IPS DF 6.9 (cell line): ENCODE data around the gene SLC16A11.

Experiments used
- DNase-seq: peaks from one replicate; pipeline ENCODE4 v3.0.0-alpha.2; 2013; ENCODE audit warnings: low read depth, low spot score
- H3K27ac ChIP-seq: one replicate; pipeline ENCODE4 v1.5.1; 2013; ENCODE audit warnings: low read length, control low read depth
- H3K27me3 ChIP-seq: 2 replicates; pipeline ENCODE4 v1.6.1; 2013; ENCODE audit warnings: mild to moderate bottlenecking, low read length; ENCODE audit not compliant: control insufficient read depth, insufficient read depth
- H3K36me3 ChIP-seq: 2 replicates; pipeline ENCODE4 v1.6.1; 2013; ENCODE audit warnings: low read length; ENCODE audit not compliant: control insufficient read depth, insufficient read depth
- H3K4me1 ChIP-seq: 2 replicates; pipeline ENCODE4 v1.6.1; 2013; ENCODE audit warnings: low read length; ENCODE audit not compliant: control insufficient read depth, insufficient read depth
- H3K4me3 ChIP-seq: 2 replicates; pipeline ENCODE4 v1.5.1; 2013; ENCODE audit warnings: mild to moderate bottlenecking, low read length
- H3K9me3 ChIP-seq: 2 replicates; pipeline ENCODE4 v1.6.1; 2013; ENCODE audit warnings: low read length, inconsistent platforms; ENCODE audit not compliant: control insufficient read depth, insufficient read depth
- WGBS: extraction: QIAGEN DNeasy Blood & Tissue Kit; methylation state at CpG from one replicate; pipeline ENCODE4 v1.1.7; 2013; ENCODE audit warnings: mixed read lengths, missing lambda C conversion rate; ENCODE audit not compliant: insufficient read length, insufficient coverage; 5-methylcytosine and 5-hydroxymethylcytosine counted together

Gene SLC16A11

GRCh38 chr17:7041607-7042500 is 2.0 kb downstream of the SLC16A11 start:
- no peaks in the 10 kb centered on the region for H3K9me3 ChIP-seq
- DNase-seq = no peak
- H3K27me3 ChIP-seq = peaks cover 11% of the 10 kb centered on the region; the same call in 1 of the 2 replicates
- peaks cover 7% of the 10 kb centered on the region for H3K4me1 ChIP-seq
- H3K27ac ChIP-seq = no peak overlapping the region
- H3K4me3 ChIP-seq = peak overlapping the region; percentile 38; the same call in 1 of the 2 replicates
- no CpG with 5 or more reads among the region's 43 CpGs for WGBS
- no peaks in the 10 kb centered on the region for H3K36me3 ChIP-seq

GRCh38 chr17:7039832-7040231 is 4.1 kb downstream of the SLC16A11 start:
- WGBS = no CpG with 5 or more reads among the region's 5 CpGs
- no peak overlapping the region for H3K27ac ChIP-seq

GRCh38 chr17:7038025-7038862 is 5.6 kb downstream of the SLC16A11 start:
- Histone ChIP-seq H3K9me3 (no peaks in the 10 kb centered on the region), H3K27ac (no peak overlapping the region), H3K27me3 (peaks cover 5% of the 10 kb centered on the region; the same call in 1 of the 2 replicates), H3K4me1 (peaks cover 7% of the 10 kb centered on the region), H3K36me3 (no peaks in the 10 kb centered on the region), H3K4me3 (no peak overlapping the region)
- DNase-seq = no peak
- no CpG with 5 or more reads among the region's 19 CpGs for WGBS

More at GRCh38 chr17:7039832-7040231, 4.1 kb downstream of the SLC16A11 start:
- DNase-seq = no peak
- Histone ChIP-seq H3K4me1 (peaks cover 7% of the 10 kb centered on the region), H3K27me3 (peaks cover 11% of the 10 kb centered on the region; the same call in 1 of the 2 replicates), H3K9me3 (no peaks in the 10 kb centered on the region), H3K36me3 (no peaks in the 10 kb centered on the region), H3K4me3 (no peak overlapping the region)

- DNase-seq = no peak
- H3K4me3 ChIP-seq = peak within 1 kb of the TSS; percentile 72
- no peak within 1 kb of the TSS for H3K27ac ChIP-seq
- no CpG with 5 or more reads among the region's 52 CpGs for WGBS
- no peaks in the 10 kb centered on the region for H3K9me3 ChIP-seq
- no peaks in the 10 kb centered on the region for H3K36me3 ChIP-seq
- no peaks in the 10 kb centered on the region for H3K27me3 ChIP-seq
- H3K4me1 ChIP-seq = no peaks in the 10 kb centered on the region
These were observed 8.1 kb downstream of the SLC16A11 start, which contains the start of gene SLC16A13 for GRCh38 chr17:7035591-7036368. Gene SLC16A13, plus strand, starts transcription at chr17:7036015. Its CDS starts 368 bp downstream, at chr17:7036383.

- WGBS = no CpG with 5 or more reads among the region's 7 CpGs
- H3K4me1 ChIP-seq = no peaks in the 10 kb centered on the region
These were observed 8.8 kb downstream of the SLC16A11 start for GRCh38 chr17:7034955-7035590.

GRCh38 chr17:7029659-7030058 is 14.2 kb downstream of the SLC16A11 start:
- DNase-seq = no peak
- Histone ChIP-seq H3K27me3 (no peaks in the 10 kb centered on the region), H3K4me3 (no peak overlapping the region), H3K4me1 (no peaks in the 10 kb centered on the region), H3K9me3 (no peaks in the 10 kb centered on the region), H3K36me3 (peaks cover 6% of the 10 kb centered on the region), H3K27ac (no peak overlapping the region)
- no CpG with 5 or more reads among the region's 8 CpGs for WGBS

More at GRCh38 chr17:7034955-7035590, 8.8 kb downstream of the SLC16A11 start:
- Histone ChIP-seq H3K27ac (no peak overlapping the region), H3K36me3 (no peaks in the 10 kb centered on the region), H3K4me3 (peak overlapping the region; percentile 72; the same call in 1 of the 2 replicates), H3K9me3 (no peaks in the 10 kb centered on the region), H3K27me3 (no peaks in the 10 kb centered on the region)
- no peak for DNase-seq

GRCh38 chr17:7029096-7029495 is 14.8 kb downstream of the SLC16A11 start:
- H3K27ac ChIP-seq = no peak overlapping the region
- peaks cover 6% of the 10 kb centered on the region for H3K36me3 ChIP-seq
- no peak for DNase-seq

GRCh38 chr17:7027335-7027734 is 16.6 kb downstream of the SLC16A11 start:
- Histone ChIP-seq H3K27me3 (peaks cover 2% of the 10 kb centered on the region; the same call in 1 of the 2 replicates), H3K36me3 (peaks cover 6% of the 10 kb centered on the region), H3K9me3 (no peaks in the 10 kb centered on the region), H3K4me3 (no peak overlapping the region), H3K27ac (no peak overlapping the region), H3K4me1 (peaks cover 1% of the 10 kb centered on the region)
- DNase-seq = no peak
- no CpG with 5 or more reads among the region's 13 CpGs for WGBS

More at GRCh38 chr17:7029096-7029495, 14.8 kb downstream of the SLC16A11 start:
- no peaks in the 10 kb centered on the region for H3K9me3 ChIP-seq
- H3K4me3 ChIP-seq = no peak overlapping the region
- H3K27me3 ChIP-seq = no peaks in the 10 kb centered on the region
- WGBS = no CpG with 5 or more reads among the region's 3 CpGs
- peaks cover under 1% of the 10 kb centered on the region; the same call in 1 of the 2 replicates for H3K4me1 ChIP-seq

GRCh38 chr17:7026471-7027115 is 17.3 kb downstream of the SLC16A11 start:
- DNase-seq = no peak
- H3K27me3 ChIP-seq = peaks cover 2% of the 10 kb centered on the region; the same call in 1 of the 2 replicates

More at GRCh38 chr17:7026471-7027115, 17.3 kb downstream of the SLC16A11 start:
- Histone ChIP-seq H3K36me3 (peaks cover 6% of the 10 kb centered on the region), H3K4me1 (peaks cover 1% of the 10 kb centered on the region), H3K27ac (no peak overlapping the region), H3K4me3 (no peak overlapping the region), H3K9me3 (no peaks in the 10 kb centered on the region)
- WGBS = no CpG with 5 or more reads among the region's 29 CpGs
